AG09319 (cell line): Measurements from ENCODE around the gene ALPG.

Source experiments
- DNase-seq: peaks from one replicate; pipeline ENCODE4 v3.0.0-alpha.2; 2010; ENCODE audit warnings: low read depth; ENCODE audit errors: extremely low read depth
- TF ChIP-seq, protein P1 (sequence below): IDR thresholded peaks from 2 replicates; pipeline ENCODE4 v1.5.1; 2011; ENCODE audit warnings: low read depth, mild to moderate bottlenecking, inconsistent platforms, low read length, moderate library complexity

The ALPG gene

DNA sequence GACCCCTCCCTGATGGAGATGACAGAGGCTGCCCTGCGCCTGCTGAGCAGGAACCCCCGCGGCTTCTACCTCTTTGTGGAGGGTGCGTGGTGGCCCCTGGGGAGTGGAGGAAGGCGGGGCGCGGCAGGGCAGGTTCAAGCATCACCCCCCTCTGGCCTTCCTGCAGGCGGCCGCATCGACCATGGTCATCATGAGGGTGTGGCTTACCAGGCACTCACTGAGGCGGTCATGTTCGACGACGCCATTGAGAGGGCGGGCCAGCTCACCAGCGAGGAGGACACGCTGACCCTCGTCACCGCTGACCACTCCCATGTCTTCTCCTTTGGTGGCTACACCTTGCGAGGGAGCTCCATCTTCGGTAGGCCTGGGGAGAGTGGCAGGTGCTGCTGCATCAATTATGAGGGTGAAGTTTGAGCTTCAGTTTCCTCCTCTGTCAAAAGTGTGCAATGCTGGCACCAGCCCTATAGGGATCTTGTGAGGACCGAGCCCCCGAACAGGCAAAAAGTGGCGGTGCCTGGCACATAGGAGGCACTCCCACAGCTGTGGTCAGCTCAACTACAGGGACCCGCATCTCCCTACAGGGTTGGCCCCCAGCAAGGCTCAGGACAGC is 51.5 kb downstream of the ALPG start:
- DNase-seq: no peak
- TF ChIP-seq, protein P1, sequence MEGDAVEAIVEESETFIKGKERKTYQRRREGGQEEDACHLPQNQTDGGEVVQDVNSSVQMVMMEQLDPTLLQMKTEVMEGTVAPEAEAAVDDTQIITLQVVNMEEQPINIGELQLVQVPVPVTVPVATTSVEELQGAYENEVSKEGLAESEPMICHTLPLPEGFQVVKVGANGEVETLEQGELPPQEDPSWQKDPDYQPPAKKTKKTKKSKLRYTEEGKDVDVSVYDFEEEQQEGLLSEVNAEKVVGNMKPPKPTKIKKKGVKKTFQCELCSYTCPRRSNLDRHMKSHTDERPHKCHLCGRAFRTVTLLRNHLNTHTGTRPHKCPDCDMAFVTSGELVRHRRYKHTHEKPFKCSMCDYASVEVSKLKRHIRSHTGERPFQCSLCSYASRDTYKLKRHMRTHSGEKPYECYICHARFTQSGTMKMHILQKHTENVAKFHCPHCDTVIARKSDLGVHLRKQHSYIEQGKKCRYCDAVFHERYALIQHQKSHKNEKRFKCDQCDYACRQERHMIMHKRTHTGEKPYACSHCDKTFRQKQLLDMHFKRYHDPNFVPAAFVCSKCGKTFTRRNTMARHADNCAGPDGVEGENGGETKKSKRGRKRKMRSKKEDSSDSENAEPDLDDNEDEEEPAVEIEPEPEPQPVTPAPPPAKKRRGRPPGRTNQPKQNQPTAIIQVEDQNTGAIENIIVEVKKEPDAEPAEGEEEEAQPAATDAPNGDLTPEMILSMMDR: no peak

DNA sequence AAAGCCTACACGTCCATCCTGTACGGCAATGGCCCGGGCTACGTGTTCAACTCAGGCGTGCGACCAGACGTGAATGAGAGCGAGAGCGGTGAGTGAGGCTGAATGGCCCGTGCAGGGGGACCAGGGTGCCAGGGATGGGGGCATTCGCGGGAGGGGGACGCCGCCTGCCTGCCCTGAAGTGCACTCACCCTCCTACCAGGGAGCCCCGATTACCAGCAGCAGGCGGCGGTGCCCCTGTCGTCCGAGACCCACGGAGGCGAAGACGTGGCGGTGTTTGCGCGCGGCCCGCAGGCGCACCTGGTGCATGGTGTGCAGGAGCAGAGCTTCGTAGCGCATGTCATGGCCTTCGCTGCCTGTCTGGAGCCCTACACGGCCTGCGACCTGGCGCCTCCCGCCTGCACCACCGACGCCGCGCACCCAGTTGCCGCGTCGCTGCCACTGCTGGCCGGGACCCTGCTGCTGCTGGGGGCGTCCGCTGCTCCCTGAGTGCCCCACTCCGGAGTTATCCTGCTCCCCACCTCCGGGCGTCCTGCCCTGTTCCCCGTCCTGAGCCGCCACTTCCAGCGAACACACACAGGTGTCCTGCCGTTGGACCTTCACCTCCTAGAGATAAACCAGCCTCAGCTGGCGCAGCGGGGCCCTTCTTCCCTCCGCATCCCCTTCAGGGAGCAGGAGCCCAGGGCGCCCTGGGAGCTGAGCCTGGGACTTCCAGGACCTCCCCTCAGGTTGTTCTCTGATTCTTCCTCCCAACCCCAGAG is 52.2 kb downstream of the ALPG start:
- DNase-seq: no peak
- TF ChIP-seq, protein P1: no peak

DNA sequence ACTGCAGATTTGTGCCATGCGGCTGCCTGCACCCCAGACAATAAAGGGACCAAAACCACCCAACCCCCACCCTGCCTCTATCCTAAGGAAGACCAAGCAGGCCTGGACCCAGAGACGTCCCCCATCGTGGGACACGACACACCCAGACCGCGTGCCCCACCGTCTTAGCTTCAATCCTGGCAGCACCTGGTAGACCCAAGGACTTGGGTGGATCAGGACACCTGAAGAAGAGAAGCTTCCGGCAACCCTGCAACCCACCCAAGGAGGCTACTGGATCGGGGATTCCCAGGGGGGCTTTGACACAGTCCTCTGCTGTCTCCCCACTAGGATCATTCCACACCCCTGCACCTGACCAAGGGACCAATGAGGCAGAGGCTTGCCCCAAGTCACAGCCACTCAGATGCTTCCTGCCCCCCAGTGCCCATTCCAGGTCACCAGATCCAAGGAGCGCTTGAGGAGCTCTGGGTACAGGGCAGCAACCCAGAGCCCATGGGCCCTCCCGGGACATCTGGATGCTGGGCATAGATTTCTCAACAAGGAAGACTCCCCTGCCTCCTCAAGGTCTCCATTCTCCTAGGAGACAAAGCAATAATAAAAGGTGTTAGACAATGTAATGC is 52.9 kb downstream of the ALPG start:
- no peak for DNase-seq
- TF ChIP-seq, protein P1: no peak

DNA sequence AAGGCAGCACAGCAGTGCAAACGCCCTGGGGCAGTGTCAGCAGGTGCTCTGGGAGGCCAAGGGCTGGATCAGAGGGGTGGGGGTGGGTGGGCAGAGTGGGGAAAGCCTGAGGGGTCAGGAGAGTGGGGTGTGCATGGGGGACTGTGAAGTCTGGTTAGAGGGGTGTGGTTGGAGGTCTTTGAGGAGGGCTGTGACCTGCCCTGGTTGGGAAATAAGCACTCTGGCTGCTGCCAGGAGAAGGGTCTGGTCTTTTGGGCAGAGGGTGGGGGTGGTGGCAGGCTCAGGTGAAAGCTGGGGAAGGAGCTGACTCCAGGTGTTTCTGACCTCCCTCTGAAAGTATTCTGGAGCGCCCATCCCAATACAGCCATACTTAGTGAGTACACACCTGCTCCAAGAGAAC is 53.5 kb downstream of the ALPG start:
- DNase-seq: no peak
- TF ChIP-seq, protein P1: no peak
